ENCODE data around the gene FAM83G.

DNA sequence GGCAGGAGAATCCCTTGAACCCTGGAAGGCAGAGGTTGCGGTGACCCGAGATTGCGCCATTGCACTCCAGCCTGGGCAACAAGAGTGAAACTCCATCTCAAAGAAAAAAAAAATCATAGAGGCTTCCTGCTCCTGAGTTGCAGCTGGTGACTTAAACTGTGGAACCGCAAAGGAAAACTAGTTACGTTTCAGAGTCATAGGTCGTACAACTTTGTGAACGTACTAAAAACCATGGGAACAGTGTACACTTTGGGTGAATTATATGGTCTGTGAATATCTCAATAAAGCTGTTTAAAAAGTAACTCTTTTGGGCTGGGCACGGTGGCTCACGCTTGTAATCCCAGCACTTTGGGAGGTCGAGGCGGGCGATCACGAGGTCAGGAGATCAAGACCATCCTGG, 29.0 kb downstream of the FAM83G start:
- TF ChIP-seq POLR2AphosphoS5 (IDR thresholded peaks at IDR 0.05; ENCODE audit: borderline replicate concordance, low read depth, low read length) (no peak), EZH2 (IDR thresholded peaks at IDR 0.05) (no peak), FOXP2 (optimal IDR thresholded peaks at IDR 0.05; ENCODE audit: control extremely low read depth, extremely low read length, insufficient read depth) (no peak)
